Mesenchymal stem cell (in vitro differentiated cells and primary cell): ENCODE data around the gene MED23.
A peak's percentile ranks its signal among the peaks of the same experiment; 100 is the strongest.

Source experiments
- DNase-seq: peaks from one replicate; pipeline ENCODE4 v3.0.0-alpha.2; 2013
- H2AFZ ChIP-seq: one replicate; pipeline ENCODE4 v1.6.1; 2013; ENCODE audit warnings: low read depth, mild to moderate bottlenecking, control low read depth, inconsistent platforms, low read length, moderate library complexity
- H2AK5ac ChIP-seq: 2 replicates; pipeline ENCODE4 v1.6.1; 2013; ENCODE audit warnings: low read length, moderate library complexity, mild to moderate bottlenecking, inconsistent platforms; ENCODE audit not compliant: severe bottlenecking
- H2BK120ac ChIP-seq: one replicate; pipeline ENCODE4 v1.6.1; 2013; ENCODE audit warnings: low read depth, mild to moderate bottlenecking, inconsistent platforms, low read length, moderate library complexity
- H2BK12ac ChIP-seq, 2 experiments: one replicate each; pipeline ENCODE4 v1.6.1; 2013; ENCODE audit warnings: inconsistent platforms in 2 of 2, low read length in 2 of 2, mild to moderate bottlenecking in 2 of 2, moderate library complexity in 2 of 2, control low read depth in 1 of 2
- H2BK15ac ChIP-seq: one replicate; pipeline ENCODE4 v1.6.1; 2013; ENCODE audit warnings: mild to moderate bottlenecking, low read depth, inconsistent platforms; ENCODE audit not compliant: poor library complexity, severe bottlenecking
- H2BK5ac ChIP-seq: 2 replicates; pipeline ENCODE4 v1.6.1; 2013; ENCODE audit warnings: low read depth, mild to moderate bottlenecking, low read length, control low read depth, inconsistent platforms; ENCODE audit not compliant: poor library complexity, severe bottlenecking
- H3K14ac ChIP-seq, 2 experiments: one replicate each; pipeline ENCODE4 v1.6.1; 2013; ENCODE audit warnings: inconsistent platforms in 2 of 2, low read length in 2 of 2, control low read depth in 1 of 2, mild to moderate bottlenecking in 1 of 2, moderate library complexity in 1 of 2
- H3K18ac ChIP-seq, 2 experiments: one replicate each; pipeline ENCODE4 v1.6.1; 2013; ENCODE audit warnings: inconsistent platforms in 2 of 2, low read length in 2 of 2, control low read depth in 1 of 2, low read depth in 1 of 2, mild to moderate bottlenecking in 1 of 2
- H3K23ac ChIP-seq, 2 experiments: one replicate each; pipeline ENCODE4 v1.6.1; 2013; ENCODE audit warnings: inconsistent platforms in 2 of 2, low read length in 2 of 2, mild to moderate bottlenecking in 2 of 2, moderate library complexity in 2 of 2, control low read depth in 1 of 2
- H3K27ac ChIP-seq: 2 replicates; pipeline ENCODE4 v1.5.1; 2013; ENCODE audit warnings: mild to moderate bottlenecking, moderate library complexity, low read length, control low read depth, inconsistent platforms; ENCODE audit not compliant: poor library complexity, severe bottlenecking
- H3K27me3 ChIP-seq, 2 experiments: 2 replicates each; pipeline versions ENCODE4 v1.6.1 to v1.7.0; 2013; ENCODE audit warnings: low read length in 2 of 2, mild to moderate bottlenecking in 2 of 2, moderate library complexity in 2 of 2, control low read depth in 1 of 2, inconsistent platforms in 1 of 2; ENCODE audit not compliant: control insufficient read depth in 1 of 2, insufficient read depth in 1 of 2
- H3K36me3 ChIP-seq, 2 experiments: 2 replicates each; pipeline versions ENCODE4 v1.6.1 to v1.7.0; 2013; ENCODE audit warnings: low read length in 2 of 2, control low read depth in 1 of 2, inconsistent platforms in 1 of 2, low read depth in 1 of 2, mild to moderate bottlenecking in 1 of 2; ENCODE audit not compliant: insufficient read depth in 2 of 2, control insufficient read depth in 1 of 2
- H3K4ac ChIP-seq, 2 experiments: one replicate each; pipeline ENCODE4 v1.6.1; 2013; ENCODE audit warnings: inconsistent platforms in 2 of 2, low read length in 2 of 2, mild to moderate bottlenecking in 2 of 2, moderate library complexity in 2 of 2, control low read depth in 1 of 2, low read depth in 1 of 2
- H3K4me1 ChIP-seq: 2 replicates; pipeline ENCODE4 v1.6.1; 2013; ENCODE audit warnings: low read depth, low read length, control low read depth; ENCODE audit not compliant: control insufficient read depth, insufficient read depth
- H3K4me2 ChIP-seq: 2 replicates; pipeline ENCODE4 v1.6.1; 2013; ENCODE audit warnings: low read length, mild to moderate bottlenecking, inconsistent platforms; ENCODE audit not compliant: poor library complexity, severe bottlenecking
- H3K4me3 ChIP-seq, 2 experiments: 2 replicates each; pipeline versions ENCODE4 v1.5.1 to v1.7.0; 2013; ENCODE audit warnings: low read length in 2 of 2, mild to moderate bottlenecking in 2 of 2, control low read depth in 1 of 2, low read depth in 1 of 2; ENCODE audit not compliant: insufficient read depth in 1 of 2
- H3K79me1 ChIP-seq: replicated peaks from 2 replicates; pipeline ENCODE4 v1.6.1; 2013; ENCODE audit warnings: mild to moderate bottlenecking, control low read depth, low read length, inconsistent platforms; ENCODE audit not compliant: poor library complexity, severe bottlenecking
- H3K9ac ChIP-seq: 2 replicates; pipeline ENCODE4 v1.7.0; 2013; ENCODE audit warnings: mild to moderate bottlenecking, low read length, moderate library complexity
- H3K9me3 ChIP-seq: 2 replicates; pipeline ENCODE4 v1.7.0; 2013; ENCODE audit warnings: mild to moderate bottlenecking, low read length; ENCODE audit not compliant: control insufficient read depth
- H4K8ac ChIP-seq: one replicate; pipeline ENCODE4 v1.6.1; 2013; ENCODE audit warnings: inconsistent platforms, mild to moderate bottlenecking, low read length, moderate library complexity
- H4K91ac ChIP-seq: one replicate; pipeline ENCODE4 v1.6.1; 2013; ENCODE audit warnings: mild to moderate bottlenecking, low read length, inconsistent platforms
- WGBS: methylation state at CpG from one replicate; pipeline ENCODE4 v1.1.7; 2013; ENCODE audit warnings: mixed read lengths; 5-methylcytosine and 5-hydroxymethylcytosine counted together

Gene MED23

GRCh38 chr6:131549811-131550210 lies 78.2 kb downstream of the MED23 start:
- Histone ChIP-seq H4K91ac (no peak overlapping the region), H2AFZ (no peak overlapping the region), H3K18ac (no peak overlapping the region), H3K79me1 (no peaks in the 10 kb centered on the region), H4K8ac (no peak overlapping the region), H2BK5ac (no peak overlapping the region), H3K27me3 (peaks cover 0 to 6% of the 10 kb centered on the region in 2 experiments), H3K9ac (no peak overlapping the region), H2BK12ac (no peak overlapping the region), H3K36me3 (no peaks in the 10 kb centered on the region), H3K23ac (no peak overlapping the region), H3K4me2 (no peak overlapping the region), H3K4me3 (no peak overlapping the region), H2BK15ac (no peak overlapping the region), H3K9me3 (no peaks in the 10 kb centered on the region), H3K4ac (no peak overlapping the region), H2AK5ac (no peak overlapping the region), H3K4me1 (no peaks in the 10 kb centered on the region), H3K27ac (no peak overlapping the region), H2BK120ac (no peak overlapping the region), H3K14ac (no peak overlapping the region)
- no peak for DNase-seq
- 100% methylated on average over 1 of the region's 2 CpGs for WGBS

GRCh38 chr6:131548441-131548840 lies 79.6 kb downstream of the MED23 start:
- Histone ChIP-seq H2AK5ac (no peak overlapping the region), H3K4me1 (no peaks in the 10 kb centered on the region), H3K27me3 (peaks cover 0 to 6% of the 10 kb centered on the region in 2 experiments), H4K8ac (no peak overlapping the region), H3K9me3 (no peaks in the 10 kb centered on the region), H3K79me1 (no peaks in the 10 kb centered on the region), H3K14ac (no peak overlapping the region), H2BK15ac (no peak overlapping the region), H3K23ac (no peak overlapping the region), H2AFZ (no peak overlapping the region), H3K4me2 (no peak overlapping the region), H2BK5ac (no peak overlapping the region), H3K18ac (no peak overlapping the region), H3K36me3 (no peaks in the 10 kb centered on the region), H2BK12ac (no peak overlapping the region), H3K27ac (no peak overlapping the region), H4K91ac (no peak overlapping the region), H3K4me3 (no peak overlapping the region), H3K9ac (no peak overlapping the region), H2BK120ac (no peak overlapping the region), H3K4ac (no peak overlapping the region)
- no peak for DNase-seq
- WGBS: 100% methylated on average over 1 of the region's 1 CpG

- no peaks in the 10 kb centered on the region for H3K9me3 ChIP-seq
- H3K4me1 ChIP-seq: no peaks in the 10 kb centered on the region
- H2AFZ ChIP-seq: no peak overlapping the region
- no peak overlapping the region for H3K4ac ChIP-seq
- no peak overlapping the region for H2BK120ac ChIP-seq
- 82% methylated on average over 6 of the region's 6 CpGs for WGBS
- DNase-seq: no peak
- H3K36me3 ChIP-seq: no peaks in the 10 kb centered on the region
- no peak overlapping the region for H4K91ac ChIP-seq
- H2BK5ac ChIP-seq: no peak overlapping the region
- no peak overlapping the region for H2BK15ac ChIP-seq
- no peak overlapping the region for H4K8ac ChIP-seq
- no peaks in the 10 kb centered on the region for H3K79me1 ChIP-seq
- no peak overlapping the region for H3K4me3 ChIP-seq
- peak overlapping the region in 1 of 2 experiments; percentile 51 for H3K14ac ChIP-seq
- peaks cover 0 to 6% of the 10 kb centered on the region in 2 experiments for H3K27me3 ChIP-seq
- H3K9ac ChIP-seq: no peak overlapping the region
- H2AK5ac ChIP-seq: no peak overlapping the region
- H2BK12ac ChIP-seq: no peak overlapping the region
- H3K27ac ChIP-seq: no peak overlapping the region
- H3K23ac ChIP-seq: no peak overlapping the region
- no peak overlapping the region for H3K18ac ChIP-seq
- no peak overlapping the region for H3K4me2 ChIP-seq
Observed at GRCh38 chr6:131547488-131547887, 80.6 kb downstream of the MED23 start.

GRCh38 chr6:131545317-131545716 lies 82.7 kb downstream of the MED23 start:
- peaks cover 0 to 6% of the 10 kb centered on the region in 2 experiments for H3K27me3 ChIP-seq
- H3K27ac ChIP-seq: no peak overlapping the region
- no peak overlapping the region for H3K23ac ChIP-seq
- H2BK120ac ChIP-seq: no peak overlapping the region
- no peaks in the 10 kb centered on the region for H3K79me1 ChIP-seq
- WGBS: 100% methylated on average over 2 of the region's 2 CpGs
- H3K36me3 ChIP-seq: no peaks in the 10 kb centered on the region
- H4K91ac ChIP-seq: no peak overlapping the region
- no peak overlapping the region for H3K14ac ChIP-seq
- no peak overlapping the region for H2BK15ac ChIP-seq
- H3K4ac ChIP-seq: no peak overlapping the region
- no peak overlapping the region for H3K9ac ChIP-seq
- no peak overlapping the region for H2BK5ac ChIP-seq
- H2AFZ ChIP-seq: no peak overlapping the region
- no peak overlapping the region for H3K4me2 ChIP-seq
- H3K4me1 ChIP-seq: no peaks in the 10 kb centered on the region
- no peak for DNase-seq
- H3K4me3 ChIP-seq: no peak overlapping the region
- H3K18ac ChIP-seq: no peak overlapping the region
- no peaks in the 10 kb centered on the region for H3K9me3 ChIP-seq
- H2AK5ac ChIP-seq: no peak overlapping the region
- H4K8ac ChIP-seq: no peak overlapping the region
- no peak overlapping the region for H2BK12ac ChIP-seq
